Retina (tissue), 1 donor: Measurements from ENCODE around the gene ST8SIA5.
A peak's percentile ranks its signal among the peaks of the same experiment; 100 is the strongest.

Experiments used
- DNase-seq: peaks from one replicate; pipeline ENCODE4 v3.0.0-alpha.2; 2016

ST8SIA5 gene

GRCh38 chr18:46668135-46668534 lies 88.7 kb downstream of the ST8SIA5 start:
- DNase-seq = no peak

- DNase-seq = no peak
Measured at GRCh38 chr18:46663539-46663938, 93.3 kb downstream of the ST8SIA5 start.

GRCh38 chr18:46660957-46661749 lies 95.7 kb downstream of the ST8SIA5 start:
- DNase-seq = peak; percentile 52

- DNase-seq = no peak
Measured at GRCh38 chr18:46659484-46659883, 97.4 kb downstream of the ST8SIA5 start.

- no peak for DNase-seq
Measured at GRCh38 chr18:46657115-46657955, 99.5 kb downstream of the ST8SIA5 start, which contains the start of gene LOXHD1. LOXHD1 (minus strand) TSS chr18:46657220; CDS start chr18:46657033, 187 bp downstream.

- DNase-seq = no peak
Measured at GRCh38 chr18:46656326-46657114, 100.3 kb downstream of the ST8SIA5 start.

- DNase-seq = no peak
Measured at GRCh38 chr18:46652372-46652771, 104.5 kb downstream of the ST8SIA5 start.

DNA sequence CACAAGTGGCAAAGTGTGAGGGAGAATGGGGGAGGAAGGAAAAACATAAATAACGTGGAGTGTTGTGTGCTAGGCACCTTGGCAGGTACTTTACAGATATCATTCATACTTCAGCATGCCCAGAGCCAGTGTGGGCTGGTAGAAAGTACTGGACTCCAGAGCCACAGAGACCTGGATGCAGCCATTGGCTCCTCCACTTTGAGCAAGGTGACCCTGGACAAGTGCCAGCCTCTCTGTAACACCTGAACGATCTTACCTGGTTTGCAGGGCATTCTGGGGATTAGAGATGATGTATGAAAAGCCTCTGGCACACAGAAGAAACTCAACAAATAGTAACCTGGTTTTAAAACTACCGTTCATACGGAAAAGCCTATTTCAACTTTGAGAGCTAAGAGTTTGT lies 106.2 kb downstream of the ST8SIA5 start:
- DNase-seq = no peak

- no peak for DNase-seq
Measured at GRCh38 chr18:46649071-46649862, 107.6 kb downstream of the ST8SIA5 start.

DNA sequence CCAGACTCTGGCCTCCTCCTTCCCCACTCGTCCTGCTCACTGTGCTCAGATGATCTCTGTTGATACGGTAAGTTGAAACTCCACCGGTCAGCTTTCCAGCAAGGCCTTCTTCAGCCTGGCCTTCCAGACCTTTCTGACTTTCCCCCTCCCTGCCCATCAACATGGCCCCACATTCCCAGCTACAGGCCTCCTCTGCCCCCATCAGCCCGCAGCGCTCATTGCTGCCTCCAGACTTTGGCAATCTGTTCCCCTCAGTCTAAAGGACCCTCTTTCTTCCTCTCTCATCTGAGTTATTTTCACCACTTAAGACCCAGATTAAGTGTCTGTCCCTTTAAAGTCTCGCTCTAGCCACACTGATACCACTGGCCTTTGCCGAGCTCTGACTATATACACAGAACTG lies 110.4 kb downstream of the ST8SIA5 start:
- DNase-seq = no peak

GRCh38 chr18:46642561-46642960 lies 114.3 kb downstream of the ST8SIA5 start:
- DNase-seq = no peak

GRCh38 chr18:46641917-46642316 lies 114.9 kb downstream of the ST8SIA5 start:
- DNase-seq = no peak

- DNase-seq = no peak
Measured at GRCh38 chr18:46639386-46639785, 117.5 kb downstream of the ST8SIA5 start.

- no peak for DNase-seq
Measured at GRCh38 chr18:46636040-46636630, 120.7 kb downstream of the ST8SIA5 start.

GRCh38 chr18:46632401-46633071 lies 124.3 kb downstream of the ST8SIA5 start:
- no peak for DNase-seq

DNA sequence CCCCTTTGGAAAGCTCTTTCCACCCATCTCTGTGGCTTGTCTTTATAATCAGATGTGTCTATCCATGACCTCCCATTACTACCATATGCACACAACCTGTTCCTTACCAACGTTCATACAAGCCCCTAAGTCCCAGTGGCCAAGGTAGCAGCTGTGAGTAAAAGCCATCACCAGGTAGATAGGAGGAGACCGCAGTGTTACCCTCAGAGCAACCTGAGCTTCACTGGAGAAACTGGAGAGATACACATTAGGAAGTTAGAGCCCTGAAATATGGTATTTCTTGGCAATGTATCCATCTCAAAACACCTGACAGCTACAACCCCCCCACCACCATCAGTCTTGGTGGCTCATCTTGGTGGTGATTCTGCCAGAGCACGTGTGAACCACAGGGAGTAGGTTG lies 125.9 kb downstream of the ST8SIA5 start:
- DNase-seq = no peak

- no peak for DNase-seq
Measured at GRCh38 chr18:46630160-46630559, 126.7 kb downstream of the ST8SIA5 start.

DNA sequence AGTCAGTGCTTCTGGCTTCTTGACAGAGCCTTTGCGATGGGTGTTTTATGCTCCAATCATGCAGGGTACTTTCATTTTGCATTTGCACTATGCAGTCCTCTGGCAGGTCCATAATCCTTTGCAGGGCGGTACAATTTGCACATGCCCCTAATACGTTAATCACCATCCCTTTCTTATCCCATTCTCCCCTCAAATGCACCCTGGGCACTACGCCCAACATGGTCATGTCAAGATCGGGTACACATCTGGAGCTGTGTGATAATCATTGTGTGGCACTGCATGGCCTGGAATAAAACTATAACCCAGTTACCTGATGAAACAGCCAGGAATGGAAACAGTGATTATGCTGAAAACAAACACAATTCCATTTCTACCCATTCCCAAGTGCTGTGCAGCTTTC lies 127.5 kb downstream of the ST8SIA5 start:
- no peak for DNase-seq

DNA sequence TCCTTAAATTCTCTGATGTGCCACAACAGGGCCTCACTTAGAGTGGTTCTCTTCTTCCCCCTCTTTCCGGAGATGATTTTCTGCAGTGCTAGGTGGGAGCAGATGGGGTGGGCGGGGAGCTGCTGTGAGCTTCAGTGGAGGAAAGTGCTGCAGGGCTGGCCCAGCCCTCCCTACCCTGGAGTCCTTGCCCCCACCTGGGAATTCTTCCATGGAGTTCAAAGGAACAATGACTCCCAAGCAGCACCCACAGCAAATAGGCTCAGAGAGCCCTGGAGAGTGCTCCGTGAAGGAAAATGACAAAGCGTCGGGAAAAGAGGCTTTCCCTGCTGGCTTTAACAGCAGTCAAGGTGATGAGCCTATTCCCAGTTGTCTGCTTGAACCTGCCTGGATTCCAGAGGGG lies 128.6 kb downstream of the ST8SIA5 start:
- DNase-seq = no peak

- no peak for DNase-seq
Measured at GRCh38 chr18:46627136-46627535, 129.7 kb downstream of the ST8SIA5 start.

- no peak for DNase-seq
Measured at GRCh38 chr18:46625069-46625468, 131.8 kb downstream of the ST8SIA5 start.
